Effector memory CD4-positive, alpha-beta T cell (primary cell): Measurements from ENCODE around the gene RXRA.

Experiments
- DNase-seq, 3 donors: peaks; one replicate each; pipeline ENCODE4 v3.0.0-alpha.2; 2020
- H3K27ac ChIP-seq: 2 replicates; pipeline ENCODE4 v1.7.0; 2013; ENCODE audit warnings: mild to moderate bottlenecking, low read length, moderate library complexity; ENCODE audit not compliant: insufficient read depth, poor library complexity, severe bottlenecking
- H3K27me3 ChIP-seq: replicated peaks from 2 replicates; pipeline ENCODE4 v1.7.0; 2013; ENCODE audit warnings: mild to moderate bottlenecking, low read length; ENCODE audit not compliant: insufficient read depth, control insufficient read depth, poor library complexity, severe bottlenecking
- H3K36me3 ChIP-seq: 2 replicates; pipeline ENCODE4 v1.7.0; 2013; ENCODE audit warnings: mild to moderate bottlenecking, low read length, moderate library complexity; ENCODE audit not compliant: control insufficient read depth, insufficient read depth
- H3K4me1 ChIP-seq: 2 replicates; pipeline ENCODE4 v1.7.0; 2013; ENCODE audit warnings: low read length, mild to moderate bottlenecking; ENCODE audit not compliant: control insufficient read depth, insufficient read depth, poor library complexity, severe bottlenecking
- H3K4me3 ChIP-seq: 2 replicates; pipeline ENCODE4 v1.7.0; 2013; ENCODE audit warnings: low read length, low read depth, mild to moderate bottlenecking; ENCODE audit not compliant: insufficient read depth, poor library complexity, severe bottlenecking
- H3K9me3 ChIP-seq: 2 replicates; pipeline ENCODE4 v1.7.0; 2013; ENCODE audit warnings: mild to moderate bottlenecking, low read length, moderate library complexity; ENCODE audit not compliant: control insufficient read depth

Gene RXRA

GRCh38 chr9:134366223-134367031 lies 40.2 kb downstream of the RXRA start:
- Histone ChIP-seq H3K4me1 (peaks cover 4% of the 10 kb centered on the region), H3K36me3 (no peaks in the 10 kb centered on the region), H3K4me3 (no peak overlapping the region), H3K9me3 (no peaks in the 10 kb centered on the region), H3K27ac (no peak overlapping the region), H3K27me3 (no peaks in the 10 kb centered on the region)
- DNase-seq = no peak

GRCh38 chr9:134367061-134367460 lies 40.8 kb downstream of the RXRA start:
- H3K9me3 ChIP-seq = no peaks in the 10 kb centered on the region
- H3K27ac ChIP-seq = no peak overlapping the region
- DNase-seq = no peak
- no peaks in the 10 kb centered on the region for H3K27me3 ChIP-seq
- no peaks in the 10 kb centered on the region for H3K36me3 ChIP-seq
- peaks cover 4% of the 10 kb centered on the region for H3K4me1 ChIP-seq
- H3K4me3 ChIP-seq = no peak overlapping the region

DNA sequence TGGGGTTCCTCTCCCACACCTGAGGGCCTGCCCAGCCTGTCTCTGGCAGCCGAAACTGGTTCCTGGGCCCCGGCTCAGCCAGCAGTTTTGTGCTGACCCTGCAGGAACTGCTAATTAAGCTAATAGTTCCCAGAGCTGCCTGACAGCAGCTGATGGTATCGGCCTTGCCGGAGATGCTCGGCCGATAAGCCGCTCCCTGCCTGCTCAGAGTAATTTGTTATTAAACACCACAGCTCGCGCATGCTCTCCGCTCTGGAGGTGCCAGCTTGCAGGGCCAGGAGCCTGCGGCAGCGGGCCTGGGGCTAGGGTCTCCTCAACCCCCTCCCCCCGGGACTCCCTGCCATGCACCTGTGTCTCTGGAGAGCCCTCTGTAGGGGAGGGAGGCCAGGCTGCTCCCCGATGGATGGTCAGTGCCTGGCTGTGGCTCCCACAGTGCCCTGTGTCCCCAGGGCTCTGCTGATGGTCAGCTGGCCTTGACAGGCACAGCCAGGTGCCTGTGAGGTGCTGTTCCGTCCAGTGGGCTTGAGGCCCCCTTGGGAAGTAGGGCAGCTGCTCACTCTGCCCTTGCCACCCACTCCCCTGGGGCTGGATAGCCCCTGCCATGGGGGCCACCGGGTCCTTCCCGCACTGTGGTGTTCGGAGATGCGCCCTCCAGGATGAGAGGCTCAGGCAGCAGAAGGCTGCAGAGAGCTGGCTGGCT lies 41.7 kb downstream of the RXRA start:
- no peak for DNase-seq
- Histone ChIP-seq H3K36me3 (no peaks in the 10 kb centered on the region), H3K4me1 (peaks cover 4% of the 10 kb centered on the region), H3K27ac (no peak overlapping the region), H3K4me3 (no peak overlapping the region), H3K27me3 (no peaks in the 10 kb centered on the region), H3K9me3 (no peaks in the 10 kb centered on the region)

DNA sequence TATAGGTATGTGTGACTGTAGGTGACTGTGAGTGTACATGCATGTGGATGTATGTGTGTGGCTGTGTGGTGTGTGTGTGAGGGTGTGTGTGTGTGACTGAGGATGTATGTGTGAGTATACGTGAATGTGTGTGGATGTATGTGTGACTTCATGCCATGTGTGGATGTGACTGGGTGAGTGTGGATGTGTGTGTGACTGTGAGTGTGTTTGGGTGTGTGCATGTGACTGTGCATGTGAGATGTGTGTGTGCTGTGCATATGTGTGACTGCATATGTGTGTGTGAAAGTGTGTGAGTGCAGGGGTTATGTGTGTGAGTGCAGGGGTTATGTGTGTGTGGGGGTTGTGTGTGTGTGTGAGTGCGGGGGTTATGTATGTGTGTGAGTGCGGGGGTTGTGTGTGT lies 42.3 kb downstream of the RXRA start:
- Histone ChIP-seq H3K36me3 (no peaks in the 10 kb centered on the region), H3K27ac (no peak overlapping the region), H3K27me3 (no peaks in the 10 kb centered on the region), H3K4me3 (no peak overlapping the region), H3K9me3 (no peaks in the 10 kb centered on the region), H3K4me1 (peaks cover 4% of the 10 kb centered on the region)
- no peak for DNase-seq

- Histone ChIP-seq H3K4me1 (peaks cover 4% of the 10 kb centered on the region), H3K9me3 (no peaks in the 10 kb centered on the region), H3K4me3 (no peak overlapping the region), H3K27me3 (no peaks in the 10 kb centered on the region), H3K27ac (no peak overlapping the region), H3K36me3 (no peaks in the 10 kb centered on the region)
- no peak for DNase-seq
Measured at GRCh38 chr9:134369416-134370212, 43.4 kb downstream of the RXRA start.

GRCh38 chr9:134370213-134370492 lies 43.9 kb downstream of the RXRA start:
- Histone ChIP-seq H3K27me3 (no peaks in the 10 kb centered on the region), H3K4me3 (no peak overlapping the region), H3K27ac (no peak overlapping the region), H3K4me1 (peaks cover 4% of the 10 kb centered on the region), H3K9me3 (no peaks in the 10 kb centered on the region), H3K36me3 (no peaks in the 10 kb centered on the region)
- no peak for DNase-seq

DNA sequence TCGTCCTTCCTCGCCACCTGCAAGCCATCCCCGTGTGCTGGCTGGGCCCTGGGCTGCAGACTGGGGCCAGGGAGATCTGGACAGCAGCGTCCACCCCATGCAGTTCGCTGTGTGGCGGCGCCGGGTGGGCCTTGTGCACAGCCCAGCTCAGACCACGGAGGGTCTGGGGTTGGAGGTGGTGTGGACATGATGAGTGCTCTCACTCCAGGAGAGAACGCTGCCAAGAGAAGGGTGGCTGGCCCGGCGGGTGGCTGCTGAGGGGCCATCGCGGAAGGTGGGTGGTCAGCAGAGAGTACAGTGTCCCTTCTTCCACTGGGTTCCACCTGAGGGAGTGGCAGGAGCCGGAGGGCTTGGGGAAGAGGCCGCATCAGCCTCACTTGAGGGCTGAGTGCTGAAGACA lies 44.4 kb downstream of the RXRA start:
- no peaks in the 10 kb centered on the region for H3K27me3 ChIP-seq
- no peak overlapping the region for H3K27ac ChIP-seq
- no peaks in the 10 kb centered on the region for H3K9me3 ChIP-seq
- H3K4me1 ChIP-seq = peaks cover 4% of the 10 kb centered on the region
- H3K4me3 ChIP-seq = no peak overlapping the region
- no peak for DNase-seq
- H3K36me3 ChIP-seq = no peaks in the 10 kb centered on the region

- no peaks in the 10 kb centered on the region for H3K36me3 ChIP-seq
- H3K4me1 ChIP-seq = no peaks in the 10 kb centered on the region
- H3K9me3 ChIP-seq = no peaks in the 10 kb centered on the region
- no peaks in the 10 kb centered on the region for H3K27me3 ChIP-seq
- H3K4me3 ChIP-seq = no peak overlapping the region
- H3K27ac ChIP-seq = no peak overlapping the region
- DNase-seq = no peak
Measured at GRCh38 chr9:134371731-134372130, 45.5 kb downstream of the RXRA start.

GRCh38 chr9:134372581-134373267 lies 46.5 kb downstream of the RXRA start:
- no peaks in the 10 kb centered on the region for H3K4me1 ChIP-seq

More at GRCh38 chr9:134372581-134373267, 46.5 kb downstream of the RXRA start:
- Histone ChIP-seq H3K27me3 (no peaks in the 10 kb centered on the region), H3K27ac (no peak overlapping the region), H3K9me3 (no peaks in the 10 kb centered on the region), H3K36me3 (no peaks in the 10 kb centered on the region), H3K4me3 (no peak overlapping the region)
- no peak for DNase-seq
